H9 (cell line): ENCODE results near the gene STXBP1. TPM values are rescaled to one million over a fixed set of nuclear protein-coding genes. Genes with fewer than 3 reads are reported as not detected.

Source experiments
- DNase-seq: peaks from one replicate; pipeline ENCODE4 v3.0.0-alpha.2; 2017
- H2AFZ ChIP-seq: one replicate; pipeline ENCODE4 v1.6.1; 2013; ENCODE audit warnings: mild to moderate bottlenecking, low read length, control low read depth, moderate library complexity
- H2AK5ac ChIP-seq: 2 replicates; pipeline ENCODE4 v1.6.1; 2013; ENCODE audit warnings: low read length, control low read depth, mixed read lengths; ENCODE audit not compliant: insufficient read length
- H2BK120ac ChIP-seq: one replicate; pipeline ENCODE4 v1.6.1; 2013; ENCODE audit warnings: low read depth, mild to moderate bottlenecking, low read length, control low read depth, inconsistent platforms; ENCODE audit not compliant: poor library complexity, severe bottlenecking
- H2BK12ac ChIP-seq: 2 replicates; pipeline ENCODE4 v1.6.1; 2013; ENCODE audit warnings: low read length, control low read depth, mixed read lengths, low read depth; ENCODE audit not compliant: insufficient read length
- H2BK15ac ChIP-seq: 2 replicates; pipeline ENCODE4 v1.6.1; 2013; ENCODE audit warnings: low read depth, low read length, control low read depth
- H2BK20ac ChIP-seq: one replicate; pipeline ENCODE4 v1.6.1; 2013; ENCODE audit warnings: low read depth, mild to moderate bottlenecking, low read length, control low read depth, inconsistent platforms; ENCODE audit not compliant: poor library complexity, severe bottlenecking
- H2BK5ac ChIP-seq: 2 replicates; pipeline ENCODE4 v1.6.1; 2013; ENCODE audit warnings: low read length, control low read depth, mixed read lengths; ENCODE audit not compliant: insufficient read length
- H3K14ac ChIP-seq: 2 replicates; pipeline ENCODE4 v1.6.1; 2013; ENCODE audit warnings: low read length, control low read depth; ENCODE audit not compliant: insufficient read depth
- H3K18ac ChIP-seq: 2 replicates; pipeline ENCODE4 v1.6.1; 2013; ENCODE audit warnings: low read depth, mild to moderate bottlenecking, mixed read lengths, low read length, control low read depth; ENCODE audit not compliant: insufficient read length
- H3K23ac ChIP-seq: 2 replicates; pipeline ENCODE4 v1.6.1; 2013; ENCODE audit warnings: low read length, control low read depth, mixed read lengths, low read depth; ENCODE audit not compliant: insufficient read length
- H3K23me2 ChIP-seq: 2 replicates; pipeline ENCODE4 v1.6.1; 2013; ENCODE audit warnings: low read depth, mild to moderate bottlenecking, mixed read lengths, low read length, control low read depth; ENCODE audit not compliant: insufficient read length, poor library complexity, severe bottlenecking
- H3K27ac ChIP-seq: 2 replicates; pipeline ENCODE4 v1.5.1; 2013; ENCODE audit warnings: low read length, control low read depth, mixed read lengths, low read depth; ENCODE audit not compliant: insufficient read length
- H3K27me3 ChIP-seq: 2 replicates; pipeline ENCODE4 v1.6.1; 2013; ENCODE audit warnings: low read length, control low read depth, inconsistent platforms; ENCODE audit not compliant: insufficient read depth
- H3K4ac ChIP-seq: 2 replicates; pipeline ENCODE4 v1.6.1; 2013; ENCODE audit warnings: low read depth, mild to moderate bottlenecking, control low read depth, inconsistent platforms, low read length, moderate library complexity
- H3K4me1 ChIP-seq: 2 replicates; pipeline ENCODE4 v1.6.1; 2013; ENCODE audit warnings: low read length, control low read depth, inconsistent platforms; ENCODE audit not compliant: insufficient read depth
- H3K4me2 ChIP-seq: 2 replicates; pipeline ENCODE4 v1.6.1; 2013; ENCODE audit warnings: low read length, control low read depth, mixed read lengths; ENCODE audit not compliant: insufficient read length, insufficient read depth
- H3K56ac ChIP-seq: 2 replicates; pipeline ENCODE4 v1.6.1; 2013; ENCODE audit warnings: low read depth, mild to moderate bottlenecking, mixed read lengths, low read length, control low read depth; ENCODE audit not compliant: insufficient read length
- H3K79me1 ChIP-seq: 2 replicates; pipeline ENCODE4 v1.6.1; 2013; ENCODE audit warnings: low read depth, mild to moderate bottlenecking, moderate library complexity, low read length, control low read depth, inconsistent platforms; ENCODE audit not compliant: insufficient read depth, poor library complexity, severe bottlenecking
- H3K79me2 ChIP-seq: 2 replicates; pipeline ENCODE4 v1.6.1; 2013; ENCODE audit warnings: low read length, control low read depth, inconsistent platforms; ENCODE audit not compliant: insufficient read depth
- H3K9ac ChIP-seq: 2 replicates; pipeline ENCODE4 v1.6.1; 2013; ENCODE audit warnings: low read length, control low read depth, mixed read lengths; ENCODE audit not compliant: insufficient read length; ENCODE audit errors: extremely low read depth
- H3K9me3 ChIP-seq: one replicate; pipeline ENCODE4 v1.6.1; 2013; ENCODE audit warnings: low read depth, low read length, inconsistent platforms; ENCODE audit not compliant: control insufficient read depth
- H3T11ph ChIP-seq: one replicate; pipeline ENCODE4 v1.6.1; 2013; ENCODE audit warnings: mild to moderate bottlenecking, low read length, control low read depth, inconsistent platforms
- H4K20me1 ChIP-seq: one replicate; pipeline ENCODE4 v1.6.1; 2013; ENCODE audit not compliant: control insufficient read depth, insufficient read length, insufficient read depth
- H4K5ac ChIP-seq: 2 replicates; pipeline ENCODE4 v1.6.1; 2013; ENCODE audit warnings: low read depth, mild to moderate bottlenecking, mixed read lengths, low read length, control low read depth; ENCODE audit not compliant: insufficient read length
- H4K8ac ChIP-seq: replicated peaks from 2 replicates; pipeline ENCODE4 v1.6.1; 2013; ENCODE audit warnings: low read length, control low read depth, mixed read lengths, low read depth; ENCODE audit not compliant: insufficient read length
- H4K91ac ChIP-seq: 2 replicates; pipeline ENCODE4 v1.6.1; 2013; ENCODE audit warnings: low read depth, mild to moderate bottlenecking, moderate library complexity, mixed read lengths, low read length, control low read depth; ENCODE audit not compliant: insufficient read length
- H3K27ac Mint-ChIP-seq, 3 experiments: 2 replicates in 2 of 3; 3 replicates in 1 of 3; pipeline ENCODE4 v1.8.0; 2020 to 2021; ENCODE audit warnings: mixed read lengths in 3 of 3, mild to moderate bottlenecking in 1 of 3, moderate library complexity in 1 of 3
- H3K27me3 Mint-ChIP-seq: 2 replicates; pipeline ENCODE4 v1.8.0; 2021; ENCODE audit warnings: low read depth, mild to moderate bottlenecking, moderate library complexity, mixed read lengths
- H3K36me3 Mint-ChIP-seq, 3 experiments: 2 replicates in 2 of 3; 3 replicates in 1 of 3; pipeline ENCODE4 v1.8.0; 2020 to 2021; ENCODE audit warnings: low read depth in 3 of 3, mixed read lengths in 3 of 3; ENCODE audit not compliant: insufficient read depth in 1 of 3
- H3K4me1 Mint-ChIP-seq, 2 experiments: 2 replicates each; pipeline ENCODE4 v1.8.0; 2020; ENCODE audit warnings: mixed read lengths in 2 of 2
- H3K4me3 Mint-ChIP-seq, 2 experiments: 2 replicates in 1 of 2; 3 replicates in 1 of 2; pipeline ENCODE4 v1.8.0; 2020 to 2021; ENCODE audit warnings: mild to moderate bottlenecking in 2 of 2, mixed read lengths in 2 of 2, moderate library complexity in 1 of 2
- H3K9me3 Mint-ChIP-seq, 2 experiments: 2 replicates in 1 of 2; 3 replicates in 1 of 2; pipeline ENCODE4 v1.8.0; 2020; ENCODE audit warnings: mild to moderate bottlenecking in 2 of 2, mixed read lengths in 2 of 2, moderate library complexity in 1 of 2
- CTCF ChIP-seq: fragments of 200-600 bp; sonication (generic); conservative IDR thresholded peaks from 3 replicates; pipeline ENCODE4 v1.8.0; 2021; ENCODE audit warnings: antibody characterized with exemption, mild to moderate bottlenecking
- WGBS: extraction: QIAGEN DNeasy Blood & Tissue Kit; methylation state at CpG from one replicate; pipeline ENCODE4 v1.1.7; 2013; ENCODE audit warnings: missing lambda C conversion rate, low lambda C conversion rate, mixed read lengths; ENCODE audit not compliant: insufficient read length; ENCODE audit errors: extremely low coverage; 5-methylcytosine and 5-hydroxymethylcytosine counted together
- total RNA-seq: library from RNA; stranded (reverse); gene quantifications from 2 replicates; pipeline ENCODE4 v1.2.1, GENCODE V29; 2021

Gene STXBP1
- total RNA-seq, 1 experiment from 2014 or later = 22.3 TPM

DNA sequence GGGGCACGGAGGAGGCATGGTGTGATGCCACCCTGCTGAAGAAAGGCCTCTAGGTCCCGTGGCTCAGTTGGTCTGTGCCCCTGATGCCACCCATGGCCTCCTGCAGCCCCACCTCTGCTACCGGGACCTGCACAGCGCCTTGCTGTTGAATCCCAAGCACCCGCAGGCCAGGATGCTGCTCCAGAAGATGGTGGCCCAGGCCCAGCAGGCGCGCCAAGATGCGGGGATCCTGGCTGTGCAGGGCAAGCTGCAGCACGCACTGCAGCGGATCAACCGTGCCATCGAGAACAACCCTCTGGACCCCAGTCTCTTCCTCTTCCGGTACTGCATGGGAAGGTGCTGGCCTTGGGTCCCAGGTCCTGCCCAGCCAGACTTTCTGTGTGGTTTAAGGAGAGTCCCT, 110.9 kb downstream of the STXBP1 start:
- H4K91ac ChIP-seq = no peak overlapping the region
- no peak overlapping the region for H3K4me3 Mint-ChIP-seq
- H3K79me1 ChIP-seq = no peaks in the 10 kb centered on the region
- H3K27ac ChIP-seq = no peak overlapping the region
- no peak overlapping the region for H3K18ac ChIP-seq
- H3K27me3 Mint-ChIP-seq = no peaks in the 10 kb centered on the region
- H3K4me1 ChIP-seq = no peaks in the 10 kb centered on the region; the same call in 1 of the 2 replicates
- no peaks in the 10 kb centered on the region for H3K9me3 ChIP-seq
- no peak overlapping the region for H3K27ac Mint-ChIP-seq
- H3K56ac ChIP-seq = no peak overlapping the region
- TF ChIP-seq CTCF = no peak
- H3K36me3 Mint-ChIP-seq = no peaks in the 10 kb centered on the region
- H3K9ac ChIP-seq = no peak overlapping the region
- H2AFZ ChIP-seq = no peak overlapping the region
- no peak overlapping the region for H3K4ac ChIP-seq
- H2AK5ac ChIP-seq = no peak overlapping the region
- no CpG with 5 or more reads among the region's 13 CpGs for WGBS
- no peak for DNase-seq
- H3K23ac ChIP-seq = no peak overlapping the region
- H2BK5ac ChIP-seq = no peak overlapping the region
- H3K9me3 Mint-ChIP-seq = no peaks in the 10 kb centered on the region; a peak in 1 of 5 replicates
- no peak overlapping the region for H3K4me2 ChIP-seq
- H3K23me2 ChIP-seq = no peaks in the 10 kb centered on the region
- H3T11ph ChIP-seq = no peak overlapping the region
- H4K8ac ChIP-seq = no peak overlapping the region
- H3K79me2 ChIP-seq = no peaks in the 10 kb centered on the region
- no peak overlapping the region for H4K5ac ChIP-seq
- peaks cover 0 to 12% of the 10 kb centered on the region in 2 experiments; a peak in 3 of 4 replicates for H3K4me1 Mint-ChIP-seq
- H2BK20ac ChIP-seq = no peak overlapping the region
- no peak overlapping the region for H2BK12ac ChIP-seq
- no peaks in the 10 kb centered on the region for H4K20me1 ChIP-seq
- no peak overlapping the region for H2BK120ac ChIP-seq
- no peak overlapping the region for H2BK15ac ChIP-seq
- H3K14ac ChIP-seq = no peak overlapping the region
- no peaks in the 10 kb centered on the region for H3K27me3 ChIP-seq
